Right renal cortex interstitium (tissue), 3 donors: Measurements from ENCODE around the gene DCP2. TPM values are rescaled to one million over a fixed set of nuclear protein-coding genes. Genes with fewer than 3 reads are reported as not detected.

ENCODE experiments used
- DNase-seq, 3 donors: peaks; one replicate each; pipeline ENCODE4 v3.0.0-alpha.2; 2013; ENCODE audit warnings: low read depth in 3 of 3, low spot score in 2 of 3
- polyA plus RNA-seq, 3 donors: library from polyadenylated mRNA; unstranded; fragments of 120-200 nt; gene quantifications; one replicate each; pipeline ENCODE4 v1.2.1, GENCODE V29; 2013; ENCODE audit not compliant: insufficient read length in 3 of 3

The DCP2 gene
- polyA plus RNA-seq, 3 donors = 37.1 to 40.0 (median 39.8) TPM

- DNase-seq = no peak
Measured at GRCh38 chr5:113062869-113063508, 86.4 kb downstream of the DCP2 start.

DNA sequence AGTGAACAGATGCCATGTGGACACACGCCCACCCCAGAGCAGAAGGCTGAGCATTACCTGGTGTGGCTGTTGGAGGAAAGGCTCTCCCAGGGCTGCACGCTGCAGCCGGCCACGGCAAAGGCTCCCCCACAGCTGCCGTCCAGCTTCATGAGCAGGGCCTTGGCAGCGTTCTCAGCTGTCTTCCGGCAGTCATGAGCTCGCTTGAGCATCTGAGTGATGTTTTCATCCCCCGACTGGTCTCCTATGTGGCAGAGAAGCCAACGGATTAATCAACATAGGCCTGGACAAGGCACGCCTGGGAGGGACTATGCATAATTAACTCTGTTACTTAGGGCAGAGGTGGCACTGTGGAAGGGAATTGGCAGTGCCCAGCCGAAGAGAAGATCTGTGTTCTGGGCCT lies 87.3 kb downstream of the DCP2 start:
- no peak for DNase-seq

DNA sequence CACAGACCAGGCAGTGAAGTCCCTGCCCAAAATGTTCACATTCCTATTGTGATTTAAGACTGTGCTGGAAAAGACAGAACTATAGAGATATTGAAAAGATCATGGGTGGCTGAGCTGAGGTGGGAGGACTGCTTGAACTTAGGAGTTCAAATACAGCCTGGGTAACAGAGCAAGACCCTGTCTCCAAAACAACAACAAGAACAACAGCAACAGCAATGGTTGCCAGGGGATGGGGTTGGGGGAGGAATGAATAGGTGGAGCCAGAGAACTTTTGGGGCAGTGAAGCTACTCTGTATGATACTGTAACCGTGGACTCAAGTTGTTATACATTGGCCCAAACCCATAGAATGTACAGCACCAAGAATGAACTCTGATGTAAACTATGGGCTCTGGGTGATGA lies 88.2 kb downstream of the DCP2 start:
- DNase-seq = no peak

- no peak for DNase-seq
Measured at GRCh38 chr5:113065626-113066025, 89.0 kb downstream of the DCP2 start.

- DNase-seq = no peak
Measured at GRCh38 chr5:113067635-113068344, 91.2 kb downstream of the DCP2 start.

DNA sequence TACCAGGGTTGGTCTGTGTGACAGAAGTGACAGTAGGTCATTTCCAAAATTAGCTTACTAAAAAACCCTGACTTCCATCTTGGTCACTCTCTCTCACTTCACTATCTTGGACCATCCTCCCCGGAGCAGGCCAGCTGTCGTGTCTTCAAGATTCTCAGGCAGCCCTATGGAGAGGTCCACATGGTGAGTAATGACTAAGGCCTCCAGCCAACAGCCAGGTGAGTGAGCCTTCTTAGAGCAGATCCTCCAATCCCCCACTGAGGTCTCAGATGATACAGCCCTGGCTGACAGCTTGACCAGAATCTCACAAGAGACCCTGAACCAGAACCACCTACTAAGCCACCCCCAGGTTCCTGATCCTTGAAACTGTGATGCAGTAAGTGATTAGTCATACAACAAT lies 92.0 kb downstream of the DCP2 start:
- no peak for DNase-seq

Other genes starting within 250 kb of the DCP2 start
- 10 to 100 TPM; 30.4 to 35.0 (median 33.0) TPM for gene APC, start 238.9 kb upstream of the DCP2 start, polyA plus RNA-seq
- 10 to 100 TPM; 76.9 to 93.6 (median 91.7) TPM for gene SRP19, start 115.5 kb upstream of the DCP2 start, polyA plus RNA-seq
- gene REEP5, start 54.6 kb upstream of the DCP2 start, polyA plus RNA-seq = 100 to 1,000 TPM; 114 to 129 (median 125) TPM